ENCODE results near the gene SMYD3. TPM values are rescaled to one million over a fixed set of nuclear protein-coding genes. Genes with fewer than 3 reads are reported as not detected.

The SMYD3 gene
- total and polyA plus RNA-seq, 9 of the 15 experiments (the other 6 are each of a cell fraction or from before 2014, with no cell fraction given): 128 to 440 (median 197) TPM

DNA sequence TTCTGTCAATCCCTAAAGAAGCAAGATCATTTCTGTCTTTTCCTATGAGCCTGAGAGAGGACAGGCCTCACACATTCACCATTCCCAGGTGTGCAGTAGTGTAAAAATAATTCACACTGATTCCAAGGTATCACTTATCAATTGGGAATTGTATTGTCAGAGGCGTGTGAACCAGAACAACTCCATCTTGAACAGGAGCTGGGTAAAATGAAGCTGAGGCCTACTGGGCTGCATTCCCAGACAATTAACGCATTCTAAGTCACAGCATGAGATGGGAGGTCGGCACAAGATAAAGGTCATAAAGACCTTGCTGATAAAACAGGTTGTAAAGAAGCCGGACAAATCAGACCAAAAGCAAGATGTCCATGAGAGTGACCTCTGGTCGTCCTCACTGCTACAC is 239.2 kb downstream of the SMYD3 start:
- intact Hi-C loops (cut with micrococcal nuclease): no loop called here
- H3K79me2 ChIP-seq (ENCODE audit: control insufficient read depth, insufficient read depth, low read length): no peaks in the 10 kb centered on the region
- CTCF ChIA-PET (ENCODE audit: low intra/inter-chr PET ratio): no interaction called here
- TF ChIP-seq NR2C2 (CRISPR knock-in tag; IDR thresholded peaks at IDR 0.05) (no peak), NR2C2 (tag; IDR thresholded peaks at IDR 0.05) (peak; percentile 41), PTRF (tag; IDR thresholded peaks at IDR 0.05) (peak; percentile 83), TEAD2 (tag; IDR thresholded peaks at IDR 0.05) (peak; percentile 66; the same call in 1 of the 2 replicates), NR2C1 (IDR thresholded peaks at IDR 0.05) (no peak), NR2C1 (tag; IDR thresholded peaks at IDR 0.05) (peak; percentile 65), RBM17 (IDR thresholded peaks at IDR 0.05; ENCODE audit: borderline replicate concordance, low read depth, low read length) (no peak), SRSF7 (optimal IDR thresholded peaks at IDR 0.05; ENCODE audit: low read depth, low read length) (no peak), ESRRA (IDR thresholded peaks at IDR 0.05; ENCODE audit: borderline replicate concordance, low read depth) (peak; percentile 80), ZNF79 (CRISPR knock-in tag; IDR thresholded peaks at IDR 0.05; ENCODE audit: low read depth) (peak; percentile 74), ZNF668 (CRISPR knock-in tag; IDR thresholded peaks at IDR 0.05) (0 out of 2 replicates have a peak, but pooled peaks have one; percentile 35), ELF2 (CRISPR knock-in tag; IDR thresholded peaks at IDR 0.05) (0 out of 2 replicates have a peak, but pooled peaks have one; percentile 29), KLF6 (CRISPR knock-in tag; IDR thresholded peaks at IDR 0.05; ENCODE audit: borderline replicate concordance) (peak; percentile 49; the same call in 1 of the 2 replicates), DMBX1 (CRISPR knock-in tag; IDR thresholded peaks at IDR 0.05; ENCODE audit: borderline replicate concordance) (peak; percentile 78), NR4A1 (CRISPR knock-in tag; IDR thresholded peaks at IDR 0.05) (no peak), NR4A1 (tag; IDR thresholded peaks at IDR 0.05) (peak; percentile 83)
- TF ChIP-seq, protein P1, sequence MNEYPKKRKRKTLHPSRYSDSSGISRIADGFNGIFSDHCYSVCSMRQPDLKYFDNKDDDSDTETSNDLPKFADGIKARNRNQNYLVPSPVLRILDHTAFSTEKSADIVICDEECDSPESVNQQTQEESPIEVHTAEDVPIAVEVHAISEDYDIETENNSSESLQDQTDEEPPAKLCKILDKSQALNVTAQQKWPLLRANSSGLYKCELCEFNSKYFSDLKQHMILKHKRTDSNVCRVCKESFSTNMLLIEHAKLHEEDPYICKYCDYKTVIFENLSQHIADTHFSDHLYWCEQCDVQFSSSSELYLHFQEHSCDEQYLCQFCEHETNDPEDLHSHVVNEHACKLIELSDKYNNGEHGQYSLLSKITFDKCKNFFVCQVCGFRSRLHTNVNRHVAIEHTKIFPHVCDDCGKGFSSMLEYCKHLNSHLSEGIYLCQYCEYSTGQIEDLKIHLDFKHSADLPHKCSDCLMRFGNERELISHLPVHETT (CRISPR knock-in tag; conservative IDR thresholded peaks at IDR 0.05 in 1 of 2, IDR thresholded peaks at IDR 0.05 in 1 of 2): peak in 1 of 2 experiments; percentile 80; a peak in 2 of 4 replicates
- TF ChIP-seq, protein P2, sequence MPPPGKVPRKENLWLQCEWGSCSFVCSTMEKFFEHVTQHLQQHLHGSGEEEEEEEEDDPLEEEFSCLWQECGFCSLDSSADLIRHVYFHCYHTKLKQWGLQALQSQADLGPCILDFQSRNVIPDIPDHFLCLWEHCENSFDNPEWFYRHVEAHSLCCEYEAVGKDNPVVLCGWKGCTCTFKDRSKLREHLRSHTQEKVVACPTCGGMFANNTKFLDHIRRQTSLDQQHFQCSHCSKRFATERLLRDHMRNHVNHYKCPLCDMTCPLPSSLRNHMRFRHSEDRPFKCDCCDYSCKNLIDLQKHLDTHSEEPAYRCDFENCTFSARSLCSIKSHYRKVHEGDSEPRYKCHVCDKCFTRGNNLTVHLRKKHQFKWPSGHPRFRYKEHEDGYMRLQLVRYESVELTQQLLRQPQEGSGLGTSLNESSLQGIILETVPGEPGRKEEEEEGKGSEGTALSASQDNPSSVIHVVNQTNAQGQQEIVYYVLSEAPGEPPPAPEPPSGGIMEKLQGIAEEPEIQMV (tag; conservative IDR thresholded peaks at IDR 0.05; ENCODE audit: low read depth): peak; percentile 46; the same call in 1 of the 2 replicates
- TF ChIP-seq, protein P3, sequence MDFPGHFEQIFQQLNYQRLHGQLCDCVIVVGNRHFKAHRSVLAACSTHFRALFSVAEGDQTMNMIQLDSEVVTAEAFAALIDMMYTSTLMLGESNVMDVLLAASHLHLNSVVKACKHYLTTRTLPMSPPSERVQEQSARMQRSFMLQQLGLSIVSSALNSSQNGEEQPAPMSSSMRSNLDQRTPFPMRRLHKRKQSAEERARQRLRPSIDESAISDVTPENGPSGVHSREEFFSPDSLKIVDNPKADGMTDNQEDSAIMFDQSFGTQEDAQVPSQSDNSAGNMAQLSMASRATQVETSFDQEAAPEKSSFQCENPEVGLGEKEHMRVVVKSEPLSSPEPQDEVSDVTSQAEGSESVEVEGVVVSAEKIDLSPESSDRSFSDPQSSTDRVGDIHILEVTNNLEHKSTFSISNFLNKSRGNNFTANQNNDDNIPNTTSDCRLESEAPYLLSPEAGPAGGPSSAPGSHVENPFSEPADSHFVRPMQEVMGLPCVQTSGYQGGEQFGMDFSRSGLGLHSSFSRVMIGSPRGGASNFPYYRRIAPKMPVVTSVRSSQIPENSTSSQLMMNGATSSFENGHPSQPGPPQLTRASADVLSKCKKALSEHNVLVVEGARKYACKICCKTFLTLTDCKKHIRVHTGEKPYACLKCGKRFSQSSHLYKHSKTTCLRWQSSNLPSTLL (IDR thresholded peaks at IDR 0.05): no peak

More for the DNA sequence above, 239.2 kb downstream of the SMYD3 start:
- Histone ChIP-seq H3K36me3 (ENCODE audit: control insufficient read depth, insufficient read depth, low read length) (no peaks in the 10 kb centered on the region), H3K27me3 (ENCODE audit: control insufficient read depth in 2 of 2, insufficient read depth in 2 of 2, low read length in 2 of 2) (no peaks in the 10 kb centered on the region), H3K4me3 (no peak overlapping the region), H3K9ac (ENCODE audit: insufficient read depth in 1 of 2, low read depth in 2 of 2, low read length in 2 of 2) (no peak overlapping the region), H2AFZ (ENCODE audit: low read depth, low read length) (no peak overlapping the region), H3K27ac (ENCODE audit: extremely low read depth, low read depth, low read length) (no peak overlapping the region), H3K4me2 (ENCODE audit: insufficient read depth, low read length) (no peak overlapping the region), H3K9me3 (replicated peaks; ENCODE audit: control insufficient read depth, insufficient read depth, low read depth, low read length) (no peaks in the 10 kb centered on the region), H4K20me1 (replicated peaks; ENCODE audit: control insufficient read depth, insufficient read depth, low read length) (no peaks in the 10 kb centered on the region), H3K4me1 (replicated peaks in 1 of 2; ENCODE audit: control insufficient read depth in 2 of 2, insufficient read depth in 2 of 2, low read length in 2 of 2) (peaks cover 0 to 5% of the 10 kb centered on the region in 2 experiments; a peak in 2 of 5 replicates), H3K9me1 (ENCODE audit: control insufficient read depth, insufficient read depth, low read length) (no peaks in the 10 kb centered on the region)
- in situ Hi-C loops (cut with MboI): no loop called here
- 21% methylated on average over 5 of the region's 5 CpGs for WGBS (ENCODE audit: insufficient coverage, low coverage, missing lambda C conversion rate)
- DNase-seq (ENCODE audit: extremely low read depth in 1 of 4, low spot score in 3 of 4): peak in 1 of 4 experiments; percentile 13
- BruUV-seq (replicated peaks): no TSS peak
- no peak for FAIRE-seq
- POLR2A ChIA-PET: no interaction called here
- ATAC-seq: no peak

Measured in K562 (cell line).